ENCODE results near the gene ADARB2. TPM values are rescaled to one million over a fixed set of nuclear protein-coding genes. Genes with fewer than 3 reads are reported as not detected.
"Not testable (repeated sequence)": the region's sequence is repeated elsewhere in the genome, so short reads cannot be mapped to it uniquely, and the experiment has no call there.

The ADARB2 gene
- total RNA-seq, 2 experiments from 2014 or later: not detected

GRCh38 chr10:1625079-1625478 is 112.2 kb downstream of the ADARB2 start:
- ChIA-PET POLR2A (no interaction called here), CTCF (no interaction called here)

GRCh38 chr10:1624240-1624639 is 113.1 kb downstream of the ADARB2 start:
- ChIA-PET CTCF (no interaction called here), POLR2A (no interaction called here)

GRCh38 chr10:1620803-1621202 is 116.5 kb downstream of the ADARB2 start:
- ChIA-PET CTCF (no interaction called here), POLR2A (no interaction called here)

GRCh38 chr10:1617376-1618317 is 119.7 kb downstream of the ADARB2 start:
- POLR2A ChIA-PET, CTCF ChIA-PET: not testable (repeated sequence)

- CTCF ChIA-PET, POLR2A ChIA-PET: not testable (repeated sequence)
Observed at GRCh38 chr10:1616701-1617100, 120.6 kb downstream of the ADARB2 start.

GRCh38 chr10:1615186-1615954 is 122.0 kb downstream of the ADARB2 start:
- POLR2A ChIA-PET: no interaction called here
- CTCF ChIA-PET: no interaction called here

- ChIA-PET CTCF (no interaction called here), POLR2A (no interaction called here)
Observed at GRCh38 chr10:1613511-1613910, 123.8 kb downstream of the ADARB2 start.

GRCh38 chr10:1612908-1613307 is 124.4 kb downstream of the ADARB2 start:
- POLR2A ChIA-PET: no interaction called here

GRCh38 chr10:1611936-1612550 is 125.3 kb downstream of the ADARB2 start:
- CTCF ChIA-PET: no interaction called here

More at GRCh38 chr10:1612908-1613307, 124.4 kb downstream of the ADARB2 start:
- CTCF ChIA-PET: no interaction called here

GRCh38 chr10:1610986-1611770 is 126.1 kb downstream of the ADARB2 start:
- ChIA-PET CTCF (no interaction called here), POLR2A (no interaction called here)

More at GRCh38 chr10:1611936-1612550, 125.3 kb downstream of the ADARB2 start:
- POLR2A ChIA-PET: no interaction called here

- ChIA-PET POLR2A (no interaction called here), CTCF (no interaction called here)
Observed at GRCh38 chr10:1609648-1609970, 127.7 kb downstream of the ADARB2 start.

- ChIA-PET CTCF (no interaction called here), POLR2A (no interaction called here)
Observed at GRCh38 chr10:1608851-1609647, 128.3 kb downstream of the ADARB2 start.

GRCh38 chr10:1608408-1608807 is 128.9 kb downstream of the ADARB2 start:
- ChIA-PET POLR2A (no interaction called here), CTCF (no interaction called here)

GRCh38 chr10:1607466-1607865 is 129.9 kb downstream of the ADARB2 start:
- ChIA-PET CTCF (no interaction called here), POLR2A (no interaction called here)

- POLR2A ChIA-PET: no interaction called here
- CTCF ChIA-PET: no interaction called here
Observed at GRCh38 chr10:1605999-1606940, 131.1 kb downstream of the ADARB2 start.

GRCh38 chr10:1605121-1605520 is 132.2 kb downstream of the ADARB2 start:
- ChIA-PET POLR2A (no interaction called here), CTCF (no interaction called here)

GRCh38 chr10:1604246-1604645 is 133.1 kb downstream of the ADARB2 start:
- CTCF ChIA-PET: no interaction called here

GRCh38 chr10:1603181-1603580 is 134.1 kb downstream of the ADARB2 start:
- ChIA-PET POLR2A (no interaction called here), CTCF (no interaction called here)

More at GRCh38 chr10:1604246-1604645, 133.1 kb downstream of the ADARB2 start:
- POLR2A ChIA-PET: no interaction called here

Measured in activated CD8-positive, alpha-beta memory T cell treated with anti-CD3 and anti-CD28 coated beads for 36 hours (primary cell).